CD4-positive, alpha-beta T cell treated with Interferon alpha-2 for 1 hour (primary cell): Measurements from ENCODE around the gene RBPJ.
A peak's percentile ranks its signal among the peaks of the same experiment; 100 is the strongest.
"Not testable (repeated sequence)": the region's sequence is repeated elsewhere in the genome, so short reads cannot be mapped to it uniquely, and the experiment has no call there.

Experiments used
- DNase-seq, 2 donors: peaks; one replicate each; pipeline ENCODE4 v3.0.0-alpha.2; 2020 to 2022

The RBPJ gene

GRCh38 chr4:26343038-26343398 is 22.2 kb downstream of the RBPJ start:
- DNase-seq = no peak

- DNase-seq = no peak
Observed at GRCh38 chr4:26344901-26345564, 24.2 kb downstream of the RBPJ start.

GRCh38 chr4:26345565-26345938 is 24.7 kb downstream of the RBPJ start:
- no peak for DNase-seq

DNA sequence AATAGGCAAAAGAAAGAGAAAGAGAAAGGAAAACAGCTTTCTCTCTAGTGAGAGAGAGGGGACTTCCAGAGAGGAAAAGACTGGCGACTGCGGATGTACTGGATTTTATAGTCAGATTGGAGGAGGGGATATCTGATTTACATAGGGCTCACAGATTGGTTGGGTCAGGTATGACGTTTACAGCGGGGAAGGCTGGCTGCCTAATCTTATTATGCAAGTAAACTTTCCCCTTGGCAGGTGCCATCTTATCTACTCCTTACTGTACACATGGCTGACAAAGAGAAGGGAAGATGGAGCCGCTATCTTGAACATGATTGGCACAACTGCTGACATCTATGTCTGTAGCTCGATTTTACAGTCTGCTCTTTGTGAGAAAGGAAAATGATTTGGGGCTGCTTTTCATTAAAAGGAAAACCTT is 25.4 kb downstream of the RBPJ start:
- DNase-seq = peak in 1 of 2 donors; percentile 51

DNA sequence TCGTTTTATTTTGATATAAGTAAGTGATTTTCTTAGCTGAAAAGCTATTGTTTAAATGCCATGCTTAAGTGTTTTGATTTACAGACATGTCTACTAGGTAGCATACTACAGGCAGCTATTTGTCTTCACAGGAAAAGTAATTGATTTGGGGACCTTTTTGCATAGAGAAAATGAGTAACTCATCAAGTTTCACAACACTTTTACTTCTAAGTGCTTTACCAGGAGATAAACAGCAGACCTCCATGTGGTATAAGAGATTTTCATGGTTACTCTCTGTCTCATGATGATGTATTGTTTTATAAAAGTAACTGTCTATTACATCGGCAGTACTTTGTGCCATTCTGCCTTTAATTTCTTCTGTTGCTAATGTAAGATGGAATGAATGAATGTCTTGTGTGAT is 28.7 kb downstream of the RBPJ start:
- DNase-seq = no peak

GRCh38 chr4:26351685-26352084 is 30.9 kb downstream of the RBPJ start:
- no peak for DNase-seq

GRCh38 chr4:26354491-26354890 is 33.7 kb downstream of the RBPJ start:
- DNase-seq = no peak

- no peak for DNase-seq
Observed at GRCh38 chr4:26355392-26356052, 34.7 kb downstream of the RBPJ start.

DNA sequence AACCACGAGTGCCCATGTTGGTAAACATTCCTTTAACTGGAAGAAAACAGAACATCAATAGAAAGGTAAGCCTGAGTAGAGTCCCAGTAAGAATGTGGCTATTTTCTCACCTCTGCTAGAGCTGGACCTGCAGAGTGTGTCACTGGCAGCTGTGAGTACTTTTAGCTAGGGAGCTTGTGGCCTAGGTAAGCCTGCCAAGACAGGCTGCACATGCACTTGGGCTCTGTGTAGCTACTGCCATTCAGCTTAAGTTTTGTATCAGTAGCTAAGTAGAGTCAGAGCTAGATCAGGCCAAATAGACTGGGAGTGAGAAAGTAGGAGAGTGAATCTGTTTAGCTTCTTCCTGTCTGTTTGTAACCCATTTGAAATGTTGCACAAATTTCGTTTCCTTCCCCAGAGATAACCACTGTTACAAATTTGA is 35.3 kb downstream of the RBPJ start:
- DNase-seq = no peak

- not testable (repeated sequence) for DNase-seq
Observed at GRCh38 chr4:26359521-26359920, 38.7 kb downstream of the RBPJ start.

DNA sequence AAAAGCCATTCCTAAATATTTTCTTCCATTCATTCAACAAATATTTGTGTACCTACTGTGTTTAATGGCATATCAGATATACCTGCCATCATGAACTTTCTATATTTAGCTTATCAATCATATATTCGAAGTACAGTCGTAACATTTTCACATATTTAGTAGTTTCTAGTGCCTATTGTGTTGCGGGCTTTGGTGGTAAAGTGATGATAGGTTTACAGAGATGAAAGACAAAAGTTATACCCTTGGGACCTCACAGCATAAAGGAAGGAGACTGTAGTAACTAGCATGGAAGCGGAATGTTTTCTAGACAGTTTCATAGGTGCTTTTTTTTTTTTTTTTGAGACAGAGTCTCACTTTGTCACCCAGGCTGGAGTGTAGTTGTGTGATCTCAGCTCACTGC is 39.5 kb downstream of the RBPJ start:
- DNase-seq = no peak

DNA sequence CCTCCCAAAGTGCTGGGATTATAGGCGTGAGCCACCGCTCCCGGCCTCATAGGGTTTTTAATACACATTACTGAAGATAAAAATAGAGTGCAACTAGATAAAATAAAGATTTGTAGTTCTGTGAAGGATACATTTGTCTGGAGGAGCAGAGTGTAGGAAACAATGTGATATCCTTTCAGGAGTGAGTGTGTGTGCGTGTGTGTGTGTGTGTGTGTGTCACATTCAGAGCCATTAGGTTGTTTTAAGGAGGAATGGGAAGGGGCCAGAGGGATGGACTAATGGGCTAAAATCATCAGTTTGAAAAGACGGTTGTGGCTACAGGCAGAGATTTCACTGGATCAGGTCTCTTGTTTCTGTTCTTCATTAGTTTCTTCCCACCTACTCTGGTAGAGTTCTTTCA is 40.0 kb downstream of the RBPJ start:
- DNase-seq = no peak

DNA sequence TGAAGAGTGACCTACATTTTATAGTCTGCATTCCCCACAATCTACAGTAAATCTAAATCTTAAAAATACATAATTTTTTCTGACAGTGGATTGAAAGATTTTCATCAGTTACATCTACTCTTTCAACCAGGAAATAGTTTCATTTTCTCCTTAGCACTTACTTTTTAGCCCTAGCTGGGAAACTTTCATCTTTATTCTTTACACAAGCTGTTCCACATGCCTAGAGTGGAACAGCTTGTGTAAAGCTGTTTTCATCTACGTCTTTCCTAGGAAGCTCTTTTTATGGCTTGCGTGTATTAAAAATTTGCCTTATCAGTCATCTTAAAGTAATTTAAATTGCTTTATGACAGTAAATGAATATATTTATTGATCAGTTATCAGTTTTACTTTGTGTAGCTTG is 40.5 kb downstream of the RBPJ start:
- DNase-seq = no peak

DNA sequence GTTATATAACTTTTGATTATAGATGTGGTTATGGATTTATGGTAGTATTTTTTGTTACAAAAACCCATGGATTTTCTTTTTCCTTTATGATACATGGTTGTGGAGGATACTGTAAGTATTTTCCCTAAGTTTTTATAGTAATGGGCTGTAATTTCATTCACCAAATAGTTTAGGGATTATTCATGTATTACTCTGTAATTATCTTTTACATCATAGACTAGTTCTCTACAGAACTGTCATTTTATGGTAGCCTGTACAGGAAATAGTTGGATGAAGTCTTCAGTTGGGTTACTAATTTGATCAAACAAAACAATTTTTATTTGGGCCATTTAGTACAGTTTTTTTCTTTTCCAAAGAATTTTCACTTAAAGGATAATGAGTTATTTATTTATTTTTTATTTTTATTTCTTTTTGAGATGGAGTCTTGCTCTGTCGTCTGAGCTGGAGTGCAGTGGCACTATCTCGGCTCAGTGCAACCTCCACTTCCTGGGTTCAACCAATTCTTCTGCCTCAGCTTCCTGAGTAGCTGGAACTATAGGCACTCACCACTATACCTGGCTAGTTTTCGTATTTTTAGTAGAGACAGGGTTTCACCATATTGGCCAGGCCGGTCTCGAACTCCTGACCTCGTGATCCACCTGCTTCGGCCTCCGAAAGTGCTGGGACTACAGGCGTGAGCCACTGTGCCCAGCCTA is 42.1 kb downstream of the RBPJ start:
- no peak for DNase-seq

- DNase-seq = no peak
Observed at GRCh38 chr4:26365537-26366150, 44.8 kb downstream of the RBPJ start.

DNA sequence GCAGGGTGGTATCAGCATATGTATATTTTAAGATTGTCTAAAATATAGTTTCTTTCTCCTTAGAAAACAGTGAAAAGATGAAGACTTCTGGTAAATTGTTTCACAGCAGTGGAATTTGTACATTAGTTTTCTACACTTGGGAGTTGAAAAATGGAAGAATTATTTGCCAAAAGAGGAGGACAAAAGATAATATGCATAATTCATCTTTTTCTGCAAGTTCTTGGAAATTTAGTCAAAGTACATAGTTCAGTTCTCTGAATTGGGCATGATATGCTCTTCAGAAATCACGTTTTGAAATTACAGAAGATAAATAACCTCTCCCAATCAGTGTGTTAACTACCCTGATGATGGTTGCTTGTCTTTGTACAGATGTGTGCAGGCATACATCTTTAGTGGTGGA is 47.0 kb downstream of the RBPJ start:
- no peak for DNase-seq

DNA sequence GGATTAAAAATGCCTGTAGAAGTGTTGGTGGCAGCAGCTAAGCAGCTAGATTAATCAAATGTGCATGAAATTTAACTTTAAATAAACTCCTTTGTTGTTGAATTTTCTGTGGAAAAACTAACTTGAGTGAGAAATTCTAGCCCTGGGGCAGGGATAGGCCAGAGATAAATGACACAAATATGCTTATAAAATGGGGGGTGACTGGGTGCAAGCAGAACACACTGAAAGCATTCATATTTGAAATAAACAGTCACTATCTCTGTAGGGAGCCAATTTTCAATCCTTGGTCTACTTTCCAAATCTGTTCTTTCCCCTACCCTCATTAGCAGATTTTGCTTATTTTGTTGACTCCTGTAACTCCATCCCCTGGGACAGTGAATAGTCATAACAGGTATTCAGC is 47.9 kb downstream of the RBPJ start:
- no peak for DNase-seq

- DNase-seq = no peak
Observed at GRCh38 chr4:26369132-26369531, 48.3 kb downstream of the RBPJ start.

- no peak for DNase-seq
Observed at GRCh38 chr4:26369581-26369980, 48.8 kb downstream of the RBPJ start.

GRCh38 chr4:26372076-26372475 is 51.3 kb downstream of the RBPJ start:
- DNase-seq = no peak

- peak; percentile 26 to 77 for DNase-seq
Observed at GRCh38 chr4:26372525-26373172, 51.8 kb downstream of the RBPJ start.

DNA sequence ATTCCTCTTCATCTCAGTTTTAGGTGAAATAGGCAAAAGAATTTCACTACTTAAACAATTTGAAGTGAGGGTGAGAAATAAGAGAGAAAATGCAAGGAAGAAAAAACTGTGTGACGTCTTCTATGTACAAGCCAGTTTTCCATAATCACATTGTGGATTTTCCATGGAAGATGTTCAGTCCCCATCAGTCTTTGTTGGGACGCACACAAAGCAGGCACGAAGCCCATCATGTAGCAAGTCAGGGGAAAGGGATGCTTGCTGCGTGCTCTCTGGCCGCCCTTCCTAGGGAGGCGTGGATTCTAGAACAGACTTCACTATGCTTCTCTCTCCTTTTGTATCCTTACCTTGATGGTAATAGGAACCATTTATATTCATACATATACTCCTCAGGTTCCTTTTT is 54.7 kb downstream of the RBPJ start:
- no peak for DNase-seq
